ENCODE data around the gene CXCL1. TPM values are rescaled to one million over a fixed set of nuclear protein-coding genes. Genes with fewer than 3 reads are reported as not detected.

CXCL1 gene
- total RNA-seq, 1 experiment from 2014 or later = 0.85 TPM

DNA sequence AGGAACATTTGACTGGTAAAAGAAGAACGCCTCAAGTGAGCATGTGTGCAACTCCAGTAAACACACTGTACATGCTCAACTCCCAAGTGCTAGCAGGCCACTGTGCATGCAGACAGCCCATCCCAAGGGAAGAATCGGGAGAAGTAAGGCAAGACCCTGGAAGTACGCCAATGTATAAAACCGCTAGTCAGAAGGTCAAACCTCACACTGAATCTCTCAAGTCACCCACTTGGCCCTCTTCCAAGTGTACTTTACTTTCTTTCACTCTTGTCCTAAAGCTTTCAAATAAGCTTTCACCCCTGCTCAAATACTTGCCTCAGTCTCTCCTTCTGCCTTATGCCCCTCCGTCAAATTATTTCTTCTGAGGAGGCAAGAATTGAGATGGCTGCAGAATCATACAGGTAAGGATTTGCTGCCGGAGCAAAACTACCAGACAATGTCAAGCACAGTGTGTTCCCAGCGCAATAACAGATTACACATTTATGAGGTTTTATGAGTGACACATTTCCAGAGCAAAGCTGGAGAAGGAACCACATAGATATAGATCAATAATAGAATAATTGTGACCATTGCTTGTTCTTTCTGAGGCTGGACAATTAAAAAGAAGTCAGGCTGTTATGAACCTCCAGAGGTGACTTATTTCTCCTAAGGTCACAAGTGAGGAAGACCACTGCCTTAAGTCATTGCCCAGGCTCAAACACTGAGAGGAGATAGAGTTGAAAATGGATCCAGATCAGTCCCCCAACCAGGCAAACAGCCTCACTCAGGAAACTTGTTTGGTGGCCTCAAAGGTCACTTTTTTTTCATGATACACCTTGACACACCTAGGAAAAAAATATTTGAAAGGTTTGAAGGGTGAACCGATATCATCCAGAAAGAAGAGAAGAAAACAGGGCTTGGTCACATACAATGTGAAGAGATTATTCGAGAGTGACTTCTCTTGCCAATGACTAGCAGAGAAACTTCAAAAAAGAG, 26.3 kb downstream of the CXCL1 start:
- ChIA-PET POLR2A (no interaction called here), CTCF (no interaction called here)
- TF ChIP-seq, protein P1, sequence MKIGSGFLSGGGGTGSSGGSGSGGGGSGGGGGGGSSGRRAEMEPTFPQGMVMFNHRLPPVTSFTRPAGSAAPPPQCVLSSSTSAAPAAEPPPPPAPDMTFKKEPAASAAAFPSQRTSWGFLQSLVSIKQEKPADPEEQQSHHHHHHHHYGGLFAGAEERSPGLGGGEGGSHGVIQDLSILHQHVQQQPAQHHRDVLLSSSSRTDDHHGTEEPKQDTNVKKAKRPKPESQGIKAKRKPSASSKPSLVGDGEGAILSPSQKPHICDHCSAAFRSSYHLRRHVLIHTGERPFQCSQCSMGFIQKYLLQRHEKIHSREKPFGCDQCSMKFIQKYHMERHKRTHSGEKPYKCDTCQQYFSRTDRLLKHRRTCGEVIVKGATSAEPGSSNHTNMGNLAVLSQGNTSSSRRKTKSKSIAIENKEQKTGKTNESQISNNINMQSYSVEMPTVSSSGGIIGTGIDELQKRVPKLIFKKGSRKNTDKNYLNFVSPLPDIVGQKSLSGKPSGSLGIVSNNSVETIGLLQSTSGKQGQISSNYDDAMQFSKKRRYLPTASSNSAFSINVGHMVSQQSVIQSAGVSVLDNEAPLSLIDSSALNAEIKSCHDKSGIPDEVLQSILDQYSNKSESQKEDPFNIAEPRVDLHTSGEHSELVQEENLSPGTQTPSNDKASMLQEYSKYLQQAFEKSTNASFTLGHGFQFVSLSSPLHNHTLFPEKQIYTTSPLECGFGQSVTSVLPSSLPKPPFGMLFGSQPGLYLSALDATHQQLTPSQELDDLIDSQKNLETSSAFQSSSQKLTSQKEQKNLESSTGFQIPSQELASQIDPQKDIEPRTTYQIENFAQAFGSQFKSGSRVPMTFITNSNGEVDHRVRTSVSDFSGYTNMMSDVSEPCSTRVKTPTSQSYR (CRISPR knock-in tag; IDR thresholded peaks at IDR 0.05) = no peak
- TF ChIP-seq, protein P2, sequence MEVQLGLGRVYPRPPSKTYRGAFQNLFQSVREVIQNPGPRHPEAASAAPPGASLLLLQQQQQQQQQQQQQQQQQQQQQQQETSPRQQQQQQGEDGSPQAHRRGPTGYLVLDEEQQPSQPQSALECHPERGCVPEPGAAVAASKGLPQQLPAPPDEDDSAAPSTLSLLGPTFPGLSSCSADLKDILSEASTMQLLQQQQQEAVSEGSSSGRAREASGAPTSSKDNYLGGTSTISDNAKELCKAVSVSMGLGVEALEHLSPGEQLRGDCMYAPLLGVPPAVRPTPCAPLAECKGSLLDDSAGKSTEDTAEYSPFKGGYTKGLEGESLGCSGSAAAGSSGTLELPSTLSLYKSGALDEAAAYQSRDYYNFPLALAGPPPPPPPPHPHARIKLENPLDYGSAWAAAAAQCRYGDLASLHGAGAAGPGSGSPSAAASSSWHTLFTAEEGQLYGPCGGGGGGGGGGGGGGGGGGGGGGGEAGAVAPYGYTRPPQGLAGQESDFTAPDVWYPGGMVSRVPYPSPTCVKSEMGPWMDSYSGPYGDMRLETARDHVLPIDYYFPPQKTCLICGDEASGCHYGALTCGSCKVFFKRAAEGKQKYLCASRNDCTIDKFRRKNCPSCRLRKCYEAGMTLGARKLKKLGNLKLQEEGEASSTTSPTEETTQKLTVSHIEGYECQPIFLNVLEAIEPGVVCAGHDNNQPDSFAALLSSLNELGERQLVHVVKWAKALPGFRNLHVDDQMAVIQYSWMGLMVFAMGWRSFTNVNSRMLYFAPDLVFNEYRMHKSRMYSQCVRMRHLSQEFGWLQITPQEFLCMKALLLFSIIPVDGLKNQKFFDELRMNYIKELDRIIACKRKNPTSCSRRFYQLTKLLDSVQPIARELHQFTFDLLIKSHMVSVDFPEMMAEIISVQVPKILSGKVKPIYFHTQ (CRISPR knock-in tag; IDR thresholded peaks at IDR 0.05) = no peak
- ATAC-seq = no peak
- Mint-ChIP-seq H3K9me3 (no peaks in the 10 kb centered on the region), H3K36me3 (no peaks in the 10 kb centered on the region), H3K27ac (no peak overlapping the region), H3K4me3 (no peak overlapping the region), H3K27me3 (ENCODE audit: low read depth) (no peaks in the 10 kb centered on the region), H3K4me1 (no peaks in the 10 kb centered on the region)
- DNase-seq (ENCODE audit: low spot score) = no peak

DNA sequence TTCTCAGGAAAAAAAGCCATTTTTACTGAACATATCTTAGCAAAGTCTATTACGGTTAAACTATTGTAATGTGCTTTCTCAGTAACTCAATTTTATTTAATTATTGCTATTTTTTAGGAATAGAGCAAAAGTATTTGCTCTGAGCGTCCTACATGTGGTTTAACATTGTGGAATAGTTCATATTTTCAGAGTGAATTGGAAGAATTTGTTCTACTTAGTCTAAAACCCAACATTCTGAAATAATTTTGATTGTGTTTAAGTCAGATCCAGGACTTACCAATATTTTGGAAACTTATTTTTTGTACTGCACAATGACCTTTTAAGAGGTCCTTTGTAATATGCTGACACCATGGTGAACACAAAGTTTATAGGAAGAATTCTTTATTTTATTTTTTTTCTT, 27.2 kb downstream of the CXCL1 start:
- DNase-seq (ENCODE audit: low spot score) = no peak
- Mint-ChIP-seq H3K9me3 (no peaks in the 10 kb centered on the region), H3K27me3 (ENCODE audit: low read depth) (no peaks in the 10 kb centered on the region), H3K27ac (no peak overlapping the region), H3K36me3 (no peaks in the 10 kb centered on the region), H3K4me1 (peaks cover 5% of the 10 kb centered on the region), H3K4me3 (no peak overlapping the region)
- ChIA-PET POLR2A (no interaction called here), CTCF (no interaction called here)
- TF ChIP-seq GTF2I (CRISPR knock-in tag; conservative IDR thresholded peaks at IDR 0.05) (no peak), NR1H2 (CRISPR knock-in tag; IDR thresholded peaks at IDR 0.05) (no peak), ETV6 (CRISPR knock-in tag; IDR thresholded peaks at IDR 0.05) (no peak), ZNF423 (CRISPR knock-in tag; IDR thresholded peaks at IDR 0.05) (no peak), FOXP1 (CRISPR knock-in tag; IDR thresholded peaks at IDR 0.05; ENCODE audit: borderline replicate concordance) (no peak), SP1 (CRISPR knock-in tag; conservative IDR thresholded peaks at IDR 0.05) (no peak), HMGA2 (CRISPR knock-in tag; IDR thresholded peaks at IDR 0.05) (no peak), JUN (CRISPR knock-in tag; IDR thresholded peaks at IDR 0.05) (no peak)
- TF ChIP-seq, protein P3, sequence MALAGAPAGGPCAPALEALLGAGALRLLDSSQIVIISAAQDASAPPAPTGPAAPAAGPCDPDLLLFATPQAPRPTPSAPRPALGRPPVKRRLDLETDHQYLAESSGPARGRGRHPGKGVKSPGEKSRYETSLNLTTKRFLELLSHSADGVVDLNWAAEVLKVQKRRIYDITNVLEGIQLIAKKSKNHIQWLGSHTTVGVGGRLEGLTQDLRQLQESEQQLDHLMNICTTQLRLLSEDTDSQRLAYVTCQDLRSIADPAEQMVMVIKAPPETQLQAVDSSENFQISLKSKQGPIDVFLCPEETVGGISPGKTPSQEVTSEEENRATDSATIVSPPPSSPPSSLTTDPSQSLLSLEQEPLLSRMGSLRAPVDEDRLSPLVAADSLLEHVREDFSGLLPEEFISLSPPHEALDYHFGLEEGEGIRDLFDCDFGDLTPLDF (CRISPR knock-in tag; IDR thresholded peaks at IDR 0.05) = no peak
- TF ChIP-seq, protein P4, sequence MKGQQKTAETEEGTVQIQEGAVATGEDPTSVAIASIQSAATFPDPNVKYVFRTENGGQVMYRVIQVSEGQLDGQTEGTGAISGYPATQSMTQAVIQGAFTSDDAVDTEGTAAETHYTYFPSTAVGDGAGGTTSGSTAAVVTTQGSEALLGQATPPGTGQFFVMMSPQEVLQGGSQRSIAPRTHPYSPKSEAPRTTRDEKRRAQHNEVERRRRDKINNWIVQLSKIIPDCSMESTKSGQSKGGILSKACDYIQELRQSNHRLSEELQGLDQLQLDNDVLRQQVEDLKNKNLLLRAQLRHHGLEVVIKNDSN (CRISPR knock-in tag; IDR thresholded peaks at IDR 0.05) = no peak
- TF ChIP-seq, protein P5, sequence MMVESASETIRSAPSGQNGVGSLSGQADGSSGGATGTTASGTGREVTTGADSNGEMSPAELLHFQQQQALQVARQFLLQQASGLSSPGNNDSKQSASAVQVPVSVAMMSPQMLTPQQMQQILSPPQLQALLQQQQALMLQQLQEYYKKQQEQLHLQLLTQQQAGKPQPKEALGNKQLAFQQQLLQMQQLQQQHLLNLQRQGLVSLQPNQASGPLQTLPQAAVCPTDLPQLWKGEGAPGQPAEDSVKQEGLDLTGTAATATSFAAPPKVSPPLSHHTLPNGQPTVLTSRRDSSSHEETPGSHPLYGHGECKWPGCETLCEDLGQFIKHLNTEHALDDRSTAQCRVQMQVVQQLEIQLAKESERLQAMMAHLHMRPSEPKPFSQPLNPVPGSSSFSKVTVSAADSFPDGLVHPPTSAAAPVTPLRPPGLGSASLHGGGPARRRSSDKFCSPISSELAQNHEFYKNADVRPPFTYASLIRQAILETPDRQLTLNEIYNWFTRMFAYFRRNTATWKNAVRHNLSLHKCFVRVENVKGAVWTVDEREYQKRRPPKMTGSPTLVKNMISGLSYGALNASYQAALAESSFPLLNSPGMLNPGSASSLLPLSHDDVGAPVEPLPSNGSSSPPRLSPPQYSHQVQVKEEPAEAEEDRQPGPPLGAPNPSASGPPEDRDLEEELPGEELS (CRISPR knock-in tag; IDR thresholded peaks at IDR 0.05) = no peak
- TF ChIP-seq, protein P6, sequence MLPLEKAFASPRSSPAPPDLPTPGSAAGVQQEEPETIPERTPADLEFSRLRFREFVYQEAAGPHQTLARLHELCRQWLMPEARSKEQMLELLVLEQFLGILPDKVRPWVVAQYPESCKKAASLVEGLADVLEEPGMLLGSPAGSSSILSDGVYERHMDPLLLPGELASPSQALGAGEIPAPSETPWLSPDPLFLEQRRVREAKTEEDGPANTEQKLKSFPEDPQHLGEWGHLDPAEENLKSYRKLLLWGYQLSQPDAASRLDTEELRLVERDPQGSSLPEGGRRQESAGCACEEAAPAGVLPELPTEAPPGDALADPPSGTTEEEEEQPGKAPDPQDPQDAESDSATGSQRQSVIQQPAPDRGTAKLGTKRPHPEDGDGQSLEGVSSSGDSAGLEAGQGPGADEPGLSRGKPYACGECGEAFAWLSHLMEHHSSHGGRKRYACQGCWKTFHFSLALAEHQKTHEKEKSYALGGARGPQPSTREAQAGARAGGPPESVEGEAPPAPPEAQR (CRISPR knock-in tag; IDR thresholded peaks at IDR 0.05) = no peak
- TF ChIP-seq, protein P7, sequence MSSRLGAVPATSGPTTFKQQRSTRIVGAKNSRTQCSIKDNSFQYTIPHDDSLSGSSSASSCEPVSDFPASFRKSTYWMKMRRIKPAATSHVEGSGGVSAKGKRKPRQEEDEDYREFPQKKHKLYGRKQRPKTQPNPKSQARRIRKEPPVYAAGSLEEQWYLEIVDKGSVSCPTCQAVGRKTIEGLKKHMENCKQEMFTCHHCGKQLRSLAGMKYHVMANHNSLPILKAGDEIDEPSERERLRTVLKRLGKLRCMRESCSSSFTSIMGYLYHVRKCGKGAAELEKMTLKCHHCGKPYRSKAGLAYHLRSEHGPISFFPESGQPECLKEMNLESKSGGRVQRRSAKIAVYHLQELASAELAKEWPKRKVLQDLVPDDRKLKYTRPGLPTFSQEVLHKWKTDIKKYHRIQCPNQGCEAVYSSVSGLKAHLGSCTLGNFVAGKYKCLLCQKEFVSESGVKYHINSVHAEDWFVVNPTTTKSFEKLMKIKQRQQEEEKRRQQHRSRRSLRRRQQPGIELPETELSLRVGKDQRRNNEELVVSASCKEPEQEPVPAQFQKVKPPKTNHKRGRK (CRISPR knock-in tag; IDR thresholded peaks at IDR 0.05; ENCODE audit: borderline replicate concordance) = no peak
- ATAC-seq = no peak

All from WTC11 (cell line).